OCI-LY3 (cell line): ENCODE data around the gene AQP10.
"Not testable (repeated sequence)": the region's sequence is repeated elsewhere in the genome, so short reads cannot be mapped to it uniquely, and the experiment has no call there.

Experiments
- CTCF ChIP-seq: fragments of 200-600, 300-600 bp; sonication (generic); IDR thresholded peaks from 2 replicates; pipeline ENCODE4 v1.5.1; 2014; ENCODE audit warnings: antibody characterized with exemption, low read length, low read depth
- EZH2phosphoT487 ChIP-seq: fragments of 200-600 bp; shearing (Covaris generic); IDR thresholded peaks from 2 replicates; pipeline ENCODE4 v1.6.1; 2018; ENCODE audit warnings: antibody characterized with exemption, mixed run types, low read depth

DNA sequence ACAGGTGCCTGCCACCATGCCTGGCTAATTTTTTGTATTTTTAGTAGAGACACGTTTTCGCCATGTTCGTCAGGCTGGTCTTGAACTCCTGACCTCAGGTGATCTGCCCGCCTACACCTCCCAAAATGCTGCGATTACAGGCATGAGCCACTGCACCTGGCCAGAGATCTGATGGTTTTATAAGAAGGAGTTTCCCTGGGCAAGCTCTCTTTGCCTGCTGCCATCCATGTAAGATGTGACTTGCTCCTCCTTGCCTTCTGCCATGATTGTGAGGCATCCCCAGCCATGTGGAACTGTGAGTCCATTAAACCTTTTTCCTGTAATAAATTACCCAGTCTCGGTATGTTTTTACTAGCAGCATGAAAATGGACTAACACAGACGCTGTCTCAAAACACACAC is 11.8 kb upstream of the AQP10 start:
- not testable (repeated sequence) for TF ChIP-seq CTCF, EZH2phosphoT487
